SJCRH30 (cell line): ENCODE data around the gene NPAT. TPM values are rescaled to one million over a fixed set of nuclear protein-coding genes. Genes with fewer than 3 reads are reported as not detected.
"Not testable (repeated sequence)": the region's sequence is repeated elsewhere in the genome, so short reads cannot be mapped to it uniquely, and the experiment has no call there.

ENCODE experiments used
- DNase-seq, 2 experiments: peaks; one replicate each; pipeline ENCODE4 v3.0.0-alpha.2; 2015 to 2020
- H3K27ac ChIP-seq: fragments of 250-450 bp; sonication (Bioruptor Pico); 2 replicates; pipeline ENCODE4 v1.5.1; 2020; ENCODE audit warnings: mild to moderate bottlenecking, moderate library complexity
- H3K27me3 ChIP-seq: fragments of 250-450 bp; sonication (Bioruptor Pico); 2 replicates; pipeline ENCODE4 v1.5.1; 2020; ENCODE audit warnings: mild to moderate bottlenecking, moderate library complexity
- H3K36me3 ChIP-seq: fragments of 250-450 bp; sonication (Bioruptor Pico); 2 replicates; pipeline ENCODE4 v1.5.1; 2020; ENCODE audit warnings: mild to moderate bottlenecking, moderate library complexity
- H3K4me1 ChIP-seq: fragments of 250-450 bp; sonication (Bioruptor Pico); 2 replicates; pipeline ENCODE4 v1.5.1; 2020; ENCODE audit warnings: mild to moderate bottlenecking, moderate library complexity
- H3K4me3 ChIP-seq: fragments of 250-450 bp; sonication (Bioruptor Pico); 2 replicates; pipeline ENCODE4 v1.5.1; 2020; ENCODE audit warnings: mild to moderate bottlenecking, moderate library complexity
- H3K9me3 ChIP-seq: fragments of 250-450 bp; sonication (Bioruptor Pico); replicated peaks from 2 replicates; pipeline ENCODE4 v1.5.1; 2020; ENCODE audit warnings: mild to moderate bottlenecking, moderate library complexity
- total RNA-seq: library from RNA; depleted of rRNA; stranded (reverse); fragments of >200 nt; shearing (Covaris generic); gene quantifications from 2 replicates; pipeline ENCODE4 v1.2.3, GENCODE V29; 2014

The NPAT gene
- total RNA-seq, 1 experiment from 2014 or later: 29.6 TPM

DNA sequence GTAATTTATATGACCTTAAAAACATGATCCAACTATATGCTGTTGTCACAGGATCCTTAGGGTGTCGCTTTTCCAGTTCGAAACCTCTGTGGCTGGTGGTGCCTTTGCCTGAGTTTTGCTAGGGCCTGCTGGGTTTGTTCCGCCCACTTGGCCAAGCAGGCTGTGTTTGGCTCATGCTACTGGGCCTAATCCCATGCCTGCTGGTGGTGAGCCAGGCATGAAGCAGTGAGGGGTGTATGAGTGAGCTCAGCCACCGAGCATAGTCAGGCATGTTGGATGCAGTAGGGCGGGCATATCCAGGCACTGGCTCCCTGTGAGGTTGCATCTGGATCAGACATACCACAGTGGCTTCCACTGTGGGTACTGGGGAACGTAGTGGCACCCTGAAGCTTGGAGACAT, 16.3 kb downstream of the NPAT start:
- Histone ChIP-seq H3K4me3 (no peak overlapping the region), H3K27ac (no peak overlapping the region), H3K36me3 (peaks cover 64% of the 10 kb centered on the region), H3K4me1 (no peaks in the 10 kb centered on the region), H3K9me3 (peaks cover 10% of the 10 kb centered on the region), H3K27me3 (no peaks in the 10 kb centered on the region)
- no peak for DNase-seq

GRCh38 chr11:108204929-108205499, 17.4 kb downstream of the NPAT start:
- DNase-seq: no peak
- H3K4me3 ChIP-seq: no peak overlapping the region
- no peaks in the 10 kb centered on the region for H3K4me1 ChIP-seq
- H3K36me3 ChIP-seq: peaks cover 57% of the 10 kb centered on the region
- no peak overlapping the region for H3K27ac ChIP-seq
- H3K9me3 ChIP-seq: peaks cover 10% of the 10 kb centered on the region
- H3K27me3 ChIP-seq: no peaks in the 10 kb centered on the region

GRCh38 chr11:108204376-108204775, 18.1 kb downstream of the NPAT start:
- H3K4me3 ChIP-seq: no peak overlapping the region
- DNase-seq: no peak
- H3K27me3 ChIP-seq: no peaks in the 10 kb centered on the region
- H3K4me1 ChIP-seq: no peaks in the 10 kb centered on the region
- H3K27ac ChIP-seq: no peak overlapping the region
- peaks cover 10% of the 10 kb centered on the region for H3K9me3 ChIP-seq
- peaks cover 55% of the 10 kb centered on the region for H3K36me3 ChIP-seq

DNA sequence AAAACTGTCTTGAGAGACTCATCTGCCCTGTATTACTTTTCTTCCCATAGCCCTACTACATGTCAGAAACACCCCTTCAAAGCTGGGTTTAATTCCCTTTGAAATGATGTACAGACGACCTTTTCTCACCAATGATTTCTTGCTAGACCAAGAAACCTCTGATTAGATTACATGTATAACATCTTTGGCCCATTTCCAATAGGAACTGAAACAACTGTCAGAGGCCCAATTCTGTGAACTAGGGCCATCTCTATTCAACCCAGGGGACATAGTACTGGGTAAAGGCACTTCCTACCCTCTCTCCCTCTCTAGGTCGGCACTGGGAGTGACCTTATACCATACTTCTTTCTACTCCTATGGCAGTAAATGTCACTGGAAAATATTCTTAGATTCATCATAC, 19.4 kb downstream of the NPAT start:
- H3K36me3 ChIP-seq: peaks cover 48% of the 10 kb centered on the region
- no peak for DNase-seq
- H3K4me3 ChIP-seq: no peak overlapping the region

GRCh38 chr11:108199446-108200321, 22.8 kb downstream of the NPAT start:
- peaks cover under 1% of the 10 kb centered on the region; the same call in 1 of the 2 replicates for H3K9me3 ChIP-seq
- no peak overlapping the region for H3K4me3 ChIP-seq
- H3K27me3 ChIP-seq: no peaks in the 10 kb centered on the region
- no peaks in the 10 kb centered on the region for H3K4me1 ChIP-seq
- H3K36me3 ChIP-seq: peaks cover 30% of the 10 kb centered on the region
- no peak for DNase-seq
- no peak overlapping the region for H3K27ac ChIP-seq

More for the DNA sequence above, 19.4 kb downstream of the NPAT start:
- Histone ChIP-seq H3K4me1 (no peaks in the 10 kb centered on the region), H3K9me3 (peaks cover 10% of the 10 kb centered on the region), H3K27ac (no peak overlapping the region), H3K27me3 (no peaks in the 10 kb centered on the region)

DNA sequence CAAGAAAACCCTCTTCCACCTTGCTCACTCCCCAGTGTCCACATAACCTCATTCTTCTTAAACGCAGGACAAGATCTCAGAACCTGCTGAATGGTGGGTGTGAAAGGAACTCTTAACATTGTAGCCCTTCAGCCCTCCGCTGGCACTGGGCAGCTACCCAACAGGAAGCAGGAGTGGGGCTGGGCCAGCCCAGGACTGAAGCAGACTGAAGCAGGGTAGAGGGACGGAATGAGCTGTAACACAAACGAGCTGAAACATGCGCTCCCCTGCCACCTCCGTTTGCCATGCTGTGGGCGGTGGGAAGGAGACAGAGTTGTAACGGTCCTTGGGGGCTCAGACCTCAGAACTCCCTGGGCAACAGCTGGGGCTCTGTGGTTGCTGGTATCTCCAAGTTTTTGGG, 23.6 kb downstream of the NPAT start:
- Histone ChIP-seq H3K9me3 (no peaks in the 10 kb centered on the region), H3K4me3 (no peak overlapping the region), H3K27ac (no peak overlapping the region), H3K27me3 (no peaks in the 10 kb centered on the region), H3K4me1 (no peaks in the 10 kb centered on the region), H3K36me3 (peaks cover 22% of the 10 kb centered on the region)
- DNase-seq: no peak

GRCh38 chr11:108197351-108197750, 25.1 kb downstream of the NPAT start:
- Histone ChIP-seq H3K36me3 (peaks cover 23% of the 10 kb centered on the region), H3K27me3 (no peaks in the 10 kb centered on the region), H3K4me1 (no peaks in the 10 kb centered on the region), H3K9me3 (no peaks in the 10 kb centered on the region), H3K27ac (no peak overlapping the region), H3K4me3 (no peak overlapping the region)
- DNase-seq: no peak

GRCh38 chr11:108196901-108197300, 25.5 kb downstream of the NPAT start:
- Histone ChIP-seq H3K9me3 (no peaks in the 10 kb centered on the region), H3K36me3 (peaks cover 22% of the 10 kb centered on the region), H3K4me1 (no peaks in the 10 kb centered on the region), H3K4me3 (no peak overlapping the region), H3K27me3 (no peaks in the 10 kb centered on the region), H3K27ac (no peak overlapping the region)
- DNase-seq: no peak

DNA sequence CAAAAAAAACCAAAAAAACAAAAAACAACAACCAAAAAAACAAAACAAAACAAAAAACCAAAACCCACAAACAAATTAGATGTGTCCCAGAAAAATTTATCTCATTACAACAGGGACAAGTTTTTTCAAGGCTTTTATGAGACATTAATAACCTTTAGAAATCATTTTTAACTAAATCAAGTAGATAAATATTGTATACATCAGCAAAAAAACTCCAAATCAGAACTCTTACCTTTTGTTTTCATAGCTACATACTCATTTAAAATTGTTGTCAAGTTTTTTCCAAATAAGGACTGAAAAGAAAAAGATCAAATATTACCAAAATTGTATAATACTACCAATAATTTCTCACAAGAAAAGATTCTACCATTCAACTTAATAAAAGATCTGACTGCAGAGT, 28.7 kb downstream of the NPAT start:
- H3K27me3 ChIP-seq: no peaks in the 10 kb centered on the region
- H3K36me3 ChIP-seq: peaks cover 33% of the 10 kb centered on the region
- no peaks in the 10 kb centered on the region for H3K4me1 ChIP-seq
- no peak for DNase-seq
- no peaks in the 10 kb centered on the region for H3K9me3 ChIP-seq
- no peak overlapping the region for H3K4me3 ChIP-seq
- no peak overlapping the region for H3K27ac ChIP-seq

DNA sequence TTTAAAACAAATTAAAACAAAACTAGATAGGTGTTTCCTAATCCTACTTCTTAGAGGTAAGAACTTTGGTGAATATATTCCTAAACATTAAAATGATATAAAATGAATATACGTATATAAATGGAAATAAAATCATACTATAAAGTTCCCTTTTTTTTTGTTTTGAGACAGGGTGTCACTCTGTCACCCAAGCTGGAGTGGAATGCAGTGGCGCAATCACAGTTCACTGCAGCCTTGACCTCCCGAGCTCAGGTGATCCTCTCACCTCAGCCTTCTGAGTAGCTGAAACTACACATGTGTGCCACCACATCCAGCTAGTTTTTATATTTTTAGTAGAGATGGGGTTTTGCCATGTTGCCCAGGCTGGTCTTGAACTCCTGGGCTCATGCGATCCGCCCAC, 44.9 kb downstream of the NPAT start:
- H3K4me1 ChIP-seq: no peaks in the 10 kb centered on the region
- H3K36me3 ChIP-seq: peaks cover 30% of the 10 kb centered on the region
- no peak for DNase-seq
- no peak overlapping the region for H3K4me3 ChIP-seq
- H3K27ac ChIP-seq: no peak overlapping the region
- H3K27me3 ChIP-seq: no peaks in the 10 kb centered on the region
- H3K9me3 ChIP-seq: no peaks in the 10 kb centered on the region

DNA sequence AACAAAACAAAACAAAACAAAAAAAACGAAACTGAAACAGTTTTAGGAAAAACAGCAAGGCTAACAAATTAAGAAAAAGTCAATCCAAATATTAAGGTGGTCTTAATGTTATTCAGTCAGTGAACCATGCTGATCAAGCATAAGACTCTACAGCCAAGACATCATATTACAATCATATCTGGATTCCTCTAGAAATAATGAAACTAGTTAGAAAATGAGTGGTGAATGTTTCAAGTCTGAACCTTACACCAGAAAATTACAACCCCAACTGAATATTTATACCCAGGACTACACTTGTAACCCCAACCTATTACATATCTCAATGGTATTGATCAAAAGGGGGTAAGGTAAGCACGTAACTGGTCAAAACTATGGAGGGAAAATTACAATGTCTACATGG, 52.3 kb downstream of the NPAT start:
- no peaks in the 10 kb centered on the region for H3K4me1 ChIP-seq
- no peak overlapping the region for H3K27ac ChIP-seq
- H3K4me3 ChIP-seq: no peak overlapping the region
- DNase-seq: no peak
- H3K36me3 ChIP-seq: peaks cover 54% of the 10 kb centered on the region
- no peaks in the 10 kb centered on the region for H3K9me3 ChIP-seq
- no peaks in the 10 kb centered on the region for H3K27me3 ChIP-seq

DNA sequence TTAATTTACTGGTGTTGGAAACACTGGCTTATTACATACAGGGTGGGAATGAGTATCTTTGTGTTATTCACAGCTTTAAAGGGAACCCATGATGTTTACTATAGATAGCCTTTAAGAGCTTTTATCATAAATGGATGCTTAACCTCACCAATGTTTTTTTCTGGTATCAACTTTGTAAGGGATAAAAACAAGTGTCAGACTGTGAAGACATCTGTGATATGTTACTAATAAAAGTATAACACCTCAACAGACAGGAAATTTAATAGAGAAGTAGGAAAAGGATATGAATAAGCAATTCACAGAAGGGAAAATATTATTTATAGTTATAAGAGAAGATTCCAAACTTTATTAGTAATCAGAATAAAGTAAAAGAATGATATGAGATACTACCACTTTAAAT, 54.8 kb downstream of the NPAT start:
- H3K9me3 ChIP-seq: no peaks in the 10 kb centered on the region
- DNase-seq: no peak
- H3K4me1 ChIP-seq: no peaks in the 10 kb centered on the region
- H3K4me3 ChIP-seq: no peak overlapping the region
- H3K36me3 ChIP-seq: peaks cover 49% of the 10 kb centered on the region
- no peak overlapping the region for H3K27ac ChIP-seq
- no peaks in the 10 kb centered on the region for H3K27me3 ChIP-seq

- H3K9me3 ChIP-seq, H3K4me3 ChIP-seq, H3K27ac ChIP-seq, H3K27me3 ChIP-seq, DNase-seq, H3K4me1 ChIP-seq: not testable (repeated sequence)
- peaks cover 47% of the 10 kb centered on the region for H3K36me3 ChIP-seq
Observed at GRCh38 chr11:108162878-108163277, 59.6 kb downstream of the NPAT start.

- H3K27ac ChIP-seq: no peak overlapping the region
- DNase-seq: no peak
- peaks cover 35% of the 10 kb centered on the region for H3K36me3 ChIP-seq
- no peaks in the 10 kb centered on the region for H3K4me1 ChIP-seq
- no peaks in the 10 kb centered on the region for H3K9me3 ChIP-seq
- no peak overlapping the region for H3K4me3 ChIP-seq
- no peaks in the 10 kb centered on the region for H3K27me3 ChIP-seq
Observed at GRCh38 chr11:108160970-108161566, 61.4 kb downstream of the NPAT start.

- Histone ChIP-seq H3K27ac (no peak overlapping the region), H3K9me3 (no peaks in the 10 kb centered on the region), H3K4me3 (no peak overlapping the region), H3K4me1 (no peaks in the 10 kb centered on the region), H3K27me3 (no peaks in the 10 kb centered on the region), H3K36me3 (peaks cover 31% of the 10 kb centered on the region)
- DNase-seq: no peak
Observed at GRCh38 chr11:108154591-108154990, 67.8 kb downstream of the NPAT start.
